ENCODE measurements around the gene GPATCH11.

- TF ChIP-seq CTCF (conservative IDR thresholded peaks at IDR 0.05; ENCODE audit: low read length) (no peak), EZH2phosphoT487 (IDR thresholded peaks at IDR 0.05; ENCODE audit: borderline replicate concordance, low read depth, low read length) (no peak)
Observed at GRCh38 chr2:37085731-37086147, 1.4 kb downstream of the GPATCH11 start.

Measured in OCI-LY7 (cell line).